ENCODE results near the gene ARF6.
"Not testable (repeated sequence)": the region's sequence is repeated elsewhere in the genome, so short reads cannot be mapped to it uniquely, and the experiment has no call there.

ARF6 gene

DNA sequence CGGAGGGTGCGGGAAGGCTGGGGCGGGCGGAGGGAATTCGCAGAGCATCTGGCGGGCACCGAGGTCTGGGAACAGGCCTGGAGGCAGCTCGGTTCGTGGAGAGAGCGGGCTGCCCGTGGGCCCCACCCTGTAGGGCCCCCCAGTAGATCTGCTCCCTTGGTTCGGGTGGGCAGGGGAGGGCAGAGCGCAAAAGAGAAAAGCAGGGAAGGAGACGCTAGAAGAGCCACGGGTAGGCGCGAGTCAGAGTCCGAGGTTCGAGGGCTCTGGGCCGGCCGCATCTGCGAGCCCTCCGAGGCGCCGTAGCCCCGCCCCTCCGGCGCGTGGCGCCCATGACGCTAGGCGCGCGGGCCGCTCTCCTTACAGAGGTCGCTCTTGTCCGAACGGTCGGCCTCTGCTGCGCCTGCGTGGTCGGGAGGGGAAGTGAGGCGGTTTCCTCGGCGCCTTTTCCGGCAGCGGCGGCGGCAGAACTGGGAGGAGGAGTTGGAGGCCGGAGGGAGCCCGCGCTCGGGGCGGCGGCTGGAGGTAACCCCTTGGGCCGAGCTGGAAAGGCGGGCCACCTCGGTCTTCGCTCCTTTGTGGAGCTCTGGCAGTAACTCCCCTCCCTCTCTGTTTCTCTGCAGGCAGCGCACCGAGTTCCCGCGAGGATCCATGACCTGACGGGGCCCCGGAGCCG is at the start of gene ARF6:
TSS of gene ARF6 (plus strand) at position 447 of the 673 bp plus-strand sequence. CDS start 655 bp downstream, outside the sequence.
- DNase-seq, result peak; percentile 98

DNA sequence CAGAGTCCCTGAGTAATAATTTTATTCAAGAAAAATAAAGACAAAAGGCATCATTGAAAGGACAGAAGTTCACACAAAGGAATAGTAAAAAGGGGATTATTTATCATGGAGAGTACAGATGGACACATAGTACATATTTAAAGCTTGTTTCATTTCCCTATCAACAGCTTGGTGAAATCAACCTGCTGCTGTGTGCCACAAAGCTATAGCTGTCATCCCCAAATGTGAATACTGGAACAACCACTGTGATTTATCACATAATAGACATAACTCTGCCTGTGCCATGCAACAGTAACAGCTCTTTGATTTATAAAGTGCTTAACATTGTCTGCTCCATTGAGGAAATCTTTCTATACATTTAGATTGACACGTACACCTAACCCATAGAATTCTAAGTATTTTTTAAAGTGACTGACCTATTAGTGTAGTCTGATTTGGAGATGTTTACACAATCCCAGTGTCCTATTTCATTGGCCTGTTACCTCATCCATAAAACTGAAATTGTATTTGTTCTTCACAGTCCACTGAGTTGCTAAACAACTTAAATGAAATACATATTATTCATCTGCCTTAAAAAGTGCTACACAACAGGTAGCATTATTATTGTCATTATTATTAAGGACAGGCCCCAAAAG is 43.6 kb upstream of the ARF6 start:
- peak in 1 of 2 experiments; percentile 44 for DNase-seq

- DNase-seq, result no peak
These were observed 41.1 kb upstream of the ARF6 start for GRCh38 chr14:49851813-49852212.

- DNase-seq, result peak; percentile 84 to 92
These were observed 40.4 kb upstream of the ARF6 start, which contains the start of gene NEMF for GRCh38 chr14:49852301-49853157. Gene NEMF, minus strand, starts transcription at chr14:49852788. Its CDS starts 35 bp downstream, at chr14:49852753.

- no peak for DNase-seq
These were observed 39.8 kb upstream of the ARF6 start for GRCh38 chr14:49853158-49853477.

GRCh38 chr14:49853572-49854375 is 39.1 kb upstream of the ARF6 start:
- DNase-seq, result peak in 1 of 2 experiments; percentile 7

DNA sequence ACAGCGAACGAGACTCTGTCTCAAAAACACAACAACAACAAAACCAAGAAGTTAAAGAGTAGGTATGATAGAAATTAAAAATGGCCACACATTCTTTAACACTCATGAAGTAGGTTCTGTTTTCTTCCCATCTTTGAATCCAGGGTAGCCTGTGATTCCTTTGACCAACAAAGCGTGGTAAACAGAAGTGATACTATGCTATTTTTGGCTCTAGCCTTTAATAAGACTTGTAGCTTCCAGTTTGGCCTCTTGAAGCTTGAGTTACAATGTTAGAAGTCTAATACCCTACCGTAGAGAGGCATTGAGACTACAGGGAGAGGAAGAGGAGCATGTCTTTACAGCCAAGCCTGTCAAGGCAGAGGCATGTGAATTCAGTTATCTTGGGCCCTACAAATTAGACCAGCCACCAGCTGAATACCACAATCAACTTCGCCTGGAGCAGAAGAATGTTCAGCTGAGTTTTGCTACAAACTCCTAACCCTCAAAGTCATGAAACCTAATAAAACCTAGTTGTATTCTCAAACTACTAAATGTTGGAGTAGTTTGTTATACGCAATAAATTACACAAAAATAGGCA is 35.4 kb upstream of the ARF6 start:
- DNase-seq, result no peak

DNA sequence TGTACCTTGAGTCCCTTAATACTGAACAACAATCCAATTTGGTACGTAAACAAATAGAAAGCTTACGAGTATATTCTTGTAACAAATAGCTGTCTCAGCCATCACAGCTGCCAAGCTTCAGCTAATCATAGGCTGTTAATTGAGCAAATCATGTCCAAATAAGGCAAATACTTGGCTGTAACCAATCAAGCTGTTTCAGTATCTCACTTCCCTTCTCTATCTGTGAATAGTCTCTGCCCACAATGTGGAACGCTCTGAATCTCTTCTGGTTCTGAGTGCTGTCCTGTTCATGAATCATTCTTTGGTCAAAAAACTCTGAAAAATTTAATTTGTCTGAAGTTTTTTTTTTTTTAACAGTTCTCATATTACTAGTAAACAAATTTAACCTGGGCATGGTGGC is 34.5 kb upstream of the ARF6 start:
- DNase-seq, result peak in 1 of 2 experiments; percentile 47

DNA sequence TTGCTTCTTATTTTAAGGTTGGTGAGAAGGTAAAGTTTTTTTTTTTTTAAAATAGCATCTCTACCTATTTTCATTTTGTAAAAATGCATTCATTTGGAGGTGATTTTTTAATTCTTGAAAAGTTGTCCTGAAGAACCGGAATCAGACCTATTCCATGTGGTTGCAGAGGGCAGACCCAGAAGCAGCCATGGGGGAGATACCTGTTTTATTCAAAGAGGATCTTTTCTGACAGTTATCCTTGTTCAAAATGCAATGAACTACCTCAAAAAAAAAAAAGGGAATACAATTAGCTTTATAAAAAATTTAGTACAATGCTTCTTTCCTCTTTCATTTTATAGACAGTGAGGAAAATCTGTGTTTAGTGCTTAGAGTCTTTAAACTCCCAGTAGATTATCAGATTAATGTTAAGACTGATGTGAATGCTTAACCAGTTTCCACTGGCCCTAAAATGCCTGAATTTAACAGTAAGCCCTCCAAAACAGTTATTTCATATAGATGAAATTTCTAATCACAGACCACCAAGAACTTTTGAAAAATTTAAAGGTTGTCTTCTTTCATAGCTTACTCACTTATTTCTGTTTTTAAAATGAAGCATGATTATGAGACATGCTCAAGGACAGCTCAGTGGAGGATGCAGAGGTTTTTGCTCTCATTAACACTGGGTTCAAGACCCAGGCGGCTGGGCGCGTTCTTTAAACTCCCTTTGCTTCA is 31.7 kb upstream of the ARF6 start:
- DNase-seq, result no peak

GRCh38 chr14:49861699-49862088 is 31.2 kb upstream of the ARF6 start:
- peak in 1 of 2 experiments; percentile 55 for DNase-seq

- DNase-seq, result peak; percentile 70 to 84
These were observed 30.7 kb upstream of the ARF6 start for GRCh38 chr14:49862089-49862673.

DNA sequence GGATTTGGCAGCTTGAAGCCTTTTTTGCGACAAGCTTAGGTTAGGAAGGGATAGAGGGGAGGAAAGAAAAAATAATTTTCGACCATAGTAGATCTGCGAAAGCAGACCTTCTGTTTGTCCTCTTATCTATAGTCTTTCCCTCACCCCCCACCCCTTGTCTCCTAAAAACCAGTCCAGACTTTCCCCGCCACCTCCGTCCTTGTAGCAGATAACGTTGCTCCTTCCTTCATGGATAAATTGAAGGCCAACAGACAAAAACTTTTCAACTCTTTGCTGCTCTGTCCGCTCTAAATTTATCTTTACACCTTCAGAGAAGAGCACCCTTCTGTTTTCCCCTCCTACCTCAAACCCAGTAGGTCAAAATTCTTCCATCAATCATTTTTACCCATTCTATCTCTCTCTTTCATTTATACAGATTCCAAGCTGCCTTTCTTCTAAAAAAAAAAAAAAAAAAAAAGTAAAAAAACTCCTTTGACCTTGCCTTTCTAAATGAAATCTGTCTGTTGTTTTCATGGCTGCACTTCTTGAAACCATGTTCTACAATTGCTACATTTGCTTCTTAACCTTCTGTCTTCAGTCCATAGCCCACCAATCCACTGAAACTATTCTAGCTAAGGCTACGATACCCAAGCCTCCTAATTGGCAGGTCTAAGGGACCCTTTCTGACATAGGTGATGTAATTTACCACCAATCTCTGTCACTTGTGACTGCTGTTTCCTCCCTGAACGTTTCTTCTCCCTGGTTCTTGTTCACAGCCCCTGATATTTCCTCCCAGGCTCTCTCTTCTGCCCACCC is 29.2 kb upstream of the ARF6 start:
- no peak for DNase-seq

DNA sequence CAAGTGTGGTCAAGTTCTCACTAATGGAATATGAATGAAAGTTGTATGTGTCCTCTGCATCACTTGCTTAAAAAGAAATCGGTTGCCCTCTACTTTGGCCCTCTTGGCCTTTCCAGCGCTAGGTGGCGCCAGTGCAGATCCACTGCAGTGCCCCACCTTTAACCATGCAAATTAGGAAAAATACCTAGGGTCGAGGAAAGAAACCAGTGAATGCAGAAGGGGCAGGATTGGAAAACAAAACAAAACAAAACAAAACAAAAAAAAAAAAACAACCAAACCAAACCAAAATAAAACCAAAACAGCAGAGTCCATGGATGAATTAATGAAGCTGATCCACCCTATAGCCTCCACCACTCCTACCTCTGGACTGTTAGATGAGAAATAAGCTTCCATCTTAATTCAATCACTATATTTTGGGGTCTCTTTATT is 27.4 kb upstream of the ARF6 start:
- peak; percentile 55 to 61 for DNase-seq

- DNase-seq, result peak; percentile 92 to 93
These were observed 24.8 kb upstream of the ARF6 start for GRCh38 chr14:49867831-49868719.

DNA sequence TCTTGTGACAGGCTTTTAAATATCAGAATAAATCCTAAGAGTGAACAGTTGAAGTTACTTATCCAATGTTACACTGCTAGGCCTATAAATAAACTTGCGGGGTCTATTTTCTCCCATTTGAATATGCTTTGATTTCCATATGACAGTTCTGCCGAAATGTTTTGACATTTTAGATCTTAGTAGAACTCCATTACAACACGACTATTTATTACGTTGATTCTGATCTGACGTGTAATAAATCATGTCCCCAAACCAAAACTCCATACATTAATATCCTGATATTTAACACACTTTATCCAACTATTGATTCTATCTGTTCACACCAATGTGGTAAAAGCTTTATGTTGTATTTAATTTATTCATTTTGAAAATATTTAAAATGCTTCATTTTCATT is 24.2 kb upstream of the ARF6 start:
- no peak for DNase-seq

GRCh38 chr14:49870908-49871307 is 22.0 kb upstream of the ARF6 start:
- no peak for DNase-seq

DNA sequence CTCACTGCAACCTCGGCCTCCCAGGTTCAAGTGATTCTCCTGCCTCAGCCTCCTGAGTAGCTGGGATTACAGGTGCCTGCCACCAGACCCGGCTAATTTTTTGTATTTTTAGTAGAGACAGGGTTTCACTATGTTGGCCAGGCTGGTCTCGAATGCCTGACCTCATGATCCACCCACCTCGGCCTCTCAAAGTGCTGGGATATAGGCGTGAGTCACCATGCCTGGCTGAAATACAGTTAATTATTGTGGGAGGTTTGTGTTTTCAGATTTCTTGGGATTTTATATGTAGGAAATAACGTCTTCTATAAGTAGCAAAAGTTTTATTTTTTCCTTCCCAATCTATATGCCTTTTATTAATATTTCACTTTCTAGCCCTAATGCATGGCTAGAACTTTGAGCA is 19.3 kb upstream of the ARF6 start:
- not testable (repeated sequence) for DNase-seq

DNA sequence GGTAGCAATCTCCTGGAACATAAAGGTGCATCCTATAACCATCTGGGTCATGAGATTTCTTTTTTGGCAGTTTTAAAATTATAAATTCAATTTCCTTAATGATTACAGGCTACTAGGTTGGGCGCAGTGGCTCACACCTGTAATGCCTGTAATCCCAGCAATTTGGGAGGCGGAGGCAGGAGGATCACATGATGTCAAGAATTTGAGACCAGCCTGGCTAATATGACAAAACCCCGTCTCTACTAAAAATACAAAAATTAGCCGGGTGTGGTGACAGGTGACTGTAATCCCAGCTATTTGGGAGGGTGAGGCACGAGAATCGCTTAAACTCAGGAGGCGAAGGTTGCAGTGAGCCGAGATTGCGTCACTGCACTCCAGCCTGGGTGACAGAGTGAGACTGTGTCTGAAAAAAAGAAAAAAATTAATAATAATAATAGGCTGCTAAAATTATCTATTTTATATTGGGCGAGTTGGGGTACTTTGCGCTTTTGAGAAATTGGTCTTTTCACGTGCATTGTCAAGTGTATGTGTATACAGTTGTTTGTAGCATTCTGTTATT is 17.2 kb upstream of the ARF6 start:
- DNase-seq, result no peak

GRCh38 chr14:49876563-49877127 is 16.2 kb upstream of the ARF6 start:
- no peak for DNase-seq

Measured in NCI-H2081 (cell line).